Keratinocyte (primary cell): ENCODE measurements around the gene MGRN1. TPM values are rescaled to one million over a fixed set of nuclear protein-coding genes. Genes with fewer than 3 reads are reported as not detected.

ENCODE experiments used
- DNase-seq: peaks from one replicate; pipeline ENCODE4 v3.0.0-alpha.2; 2011; ENCODE audit warnings: low read depth, missing footprints, low spot score
- FAIRE-seq: peaks from 2 replicates; lab custom pipeline; 2011; peaks lifted over from hg19 to GRCh38; lab: Jason Lieb, UNC
- H2AFZ ChIP-seq: 2 replicates; pipeline ENCODE4 v1.6.0; 2012; ENCODE audit warnings: low read length, control low read depth, inconsistent platforms; ENCODE audit not compliant: control insufficient read depth
- H3K27ac ChIP-seq: 2 replicates; pipeline ENCODE4 v1.5.1; 2011; ENCODE audit warnings: low read length; ENCODE audit not compliant: control insufficient read depth, insufficient read depth
- H3K27me3 ChIP-seq: 3 replicates; pipeline ENCODE4 v1.6.0; 2011; ENCODE audit warnings: low read length; ENCODE audit not compliant: control insufficient read depth, insufficient read depth; ENCODE audit errors: extremely low read depth
- H3K36me3 ChIP-seq, 2 experiments: 2 replicates in 1 of 2; 3 replicates in 1 of 2; pipeline ENCODE4 v1.5.1; 2011; ENCODE audit warnings: low read length in 2 of 2, mild to moderate bottlenecking in 1 of 2; ENCODE audit not compliant: control insufficient read depth in 2 of 2, insufficient read depth in 2 of 2; ENCODE audit errors: extremely low read depth in 1 of 2
- H3K4me1 ChIP-seq: 3 replicates; pipeline ENCODE4 v1.5.1; 2011; ENCODE audit warnings: low read length; ENCODE audit not compliant: control insufficient read depth, insufficient read depth; ENCODE audit errors: extremely low read depth
- H3K4me2 ChIP-seq: 3 replicates; pipeline ENCODE4 v1.6.0; 2011; ENCODE audit warnings: low read depth, low read length; ENCODE audit not compliant: control insufficient read depth, insufficient read depth; ENCODE audit errors: extremely low read depth
- H3K4me3 ChIP-seq, 3 experiments: fragments of 200-600 bp in 1 of 3; sonication (generic) in 1 of 3; 2 replicates in 2 of 3; 3 replicates in 1 of 3; pipeline ENCODE4 v1.5.1; 2011 to 2016; ENCODE audit warnings: low read length in 3 of 3, mild to moderate bottlenecking in 3 of 3, control low read depth in 2 of 3, inconsistent platforms in 1 of 3, low read depth in 1 of 3, mixed read lengths in 1 of 3, mixed run types in 1 of 3, moderate library complexity in 1 of 3; ENCODE audit not compliant: control insufficient read depth in 2 of 3, insufficient read depth in 2 of 3; ENCODE audit errors: extremely low read depth in 1 of 3
- H3K79me2 ChIP-seq: 2 replicates; pipeline ENCODE4 v1.6.0; 2012; ENCODE audit warnings: low read length; ENCODE audit not compliant: control insufficient read depth, insufficient read depth
- H3K9ac ChIP-seq: 3 replicates; pipeline ENCODE4 v1.6.0; 2011; ENCODE audit warnings: low read length; ENCODE audit not compliant: control insufficient read depth, insufficient read depth; ENCODE audit errors: extremely low read depth
- H3K9me1 ChIP-seq: 3 replicates; pipeline ENCODE4 v1.6.0; 2011; ENCODE audit warnings: low read length; ENCODE audit not compliant: control insufficient read depth, insufficient read depth; ENCODE audit errors: extremely low read depth
- H3K9me3 ChIP-seq: 2 replicates; pipeline ENCODE4 v1.5.1; 2012; ENCODE audit warnings: low read depth, low read length; ENCODE audit not compliant: control insufficient read depth
- H4K20me1 ChIP-seq: 3 replicates; pipeline ENCODE4 v1.6.0; 2011; ENCODE audit warnings: low read length; ENCODE audit not compliant: control insufficient read depth, insufficient read depth; ENCODE audit errors: extremely low read depth
- CTCF ChIP-seq, 3 experiments: IDR thresholded peaks in 1 of 3; conservative IDR thresholded peaks in 1 of 3; optimal IDR thresholded peaks in 1 of 3; 2 replicates in 2 of 3; 3 replicates in 1 of 3; pipeline versions ENCODE3 to v1.5.1; 2011; ENCODE audit warnings: low read length in 3 of 3, mild to moderate bottlenecking in 3 of 3, moderate library complexity in 2 of 3, control low read depth in 1 of 3, inconsistent platforms in 1 of 3; ENCODE audit not compliant: insufficient read depth in 2 of 3; ENCODE audit errors: extremely low read depth in 1 of 3
- EZH2 ChIP-seq: IDR thresholded peaks from one replicate; pipeline ENCODE4 v1.6.1; 2012; ENCODE audit warnings: inconsistent platforms, mild to moderate bottlenecking, low read length, moderate library complexity
- dilution Hi-C: fragments of 300-500 bp; cut with MboI; formaldehyde crosslinking; loops from one replicate; pipeline ENCODE4 v1.7.0; 2020; ENCODE audit warnings: low sequenced_read_pairs; ENCODE audit not compliant: extremely low pct_ligation_motif_present
- polyA plus RNA-seq, 5 experiments: library from polyadenylated mRNA; depleted of rRNA in 3 of 5; stranded (reverse) in 3 of 5; stranded (forward) in 1 of 5; unstranded in 1 of 5; fragments of >200 nt; gene quantifications; 1 replicate in 1 of 5; 2 replicates in 3 of 5; 3 replicates in 1 of 5; pipeline versions ENCODE4 v1.2.1 to v1.2.3, GENCODE V29; 2011 to 2012; ENCODE audit warnings: missing spikeins in 2 of 5, low read depth in 1 of 5, low replicate concordance in 1 of 5

MGRN1 gene
- polyA plus RNA-seq, 1 donor (not counting 4 experiments of a cell fraction or from before 2014, with no cell fraction given): 1.9 TPM

GRCh38 chr16:4714996-4715395 lies 90.4 kb downstream of the MGRN1 start:
- TF ChIP-seq EZH2 (no peak), CTCF (optimal IDR thresholded peaks at IDR 0.05 in 1 of 3, IDR thresholded peaks at IDR 0.05 in 1 of 3, conservative IDR thresholded peaks at IDR 0.05 in 1 of 3; ENCODE audit: extremely low read depth in 1 of 3, insufficient read depth in 2 of 3, low read length in 3 of 3) (no peak)
- DNase-seq (no peak), FAIRE-seq (no peak)
- Histone ChIP-seq H3K4me2 (no peak overlapping the region), H3K79me2 (no peaks in the 10 kb centered on the region), H3K4me1 (no peaks in the 10 kb centered on the region), H2AFZ (no peak overlapping the region), H3K4me3 (no peak overlapping the region), H3K9ac (no peak overlapping the region), H3K27me3 (no peaks in the 10 kb centered on the region), H3K27ac (no peak overlapping the region), H3K9me1 (no peaks in the 10 kb centered on the region), H3K9me3 (no peaks in the 10 kb centered on the region), H3K36me3 (peaks cover 2 to 9% of the 10 kb centered on the region in 2 experiments), H4K20me1 (no peaks in the 10 kb centered on the region)
- dilution Hi-C loops: no loop called here

GRCh38 chr16:4718466-4718865 lies 93.8 kb downstream of the MGRN1 start:
- DNase-seq: no peak
- H3K9me1 ChIP-seq: no peaks in the 10 kb centered on the region
- H3K4me1 ChIP-seq: no peaks in the 10 kb centered on the region
- H3K36me3 ChIP-seq: peaks cover 2 to 9% of the 10 kb centered on the region in 2 experiments
- no peaks in the 10 kb centered on the region for H3K79me2 ChIP-seq
- no peak for FAIRE-seq
- H2AFZ ChIP-seq: no peak overlapping the region
- no peaks in the 10 kb centered on the region for H3K27me3 ChIP-seq
- no peaks in the 10 kb centered on the region for H3K9me3 ChIP-seq
- no peak overlapping the region for H3K4me2 ChIP-seq
- TF ChIP-seq EZH2: no peak
- TF ChIP-seq CTCF (optimal IDR thresholded peaks at IDR 0.05 in 1 of 3, IDR thresholded peaks at IDR 0.05 in 1 of 3, conservative IDR thresholded peaks at IDR 0.05 in 1 of 3; ENCODE audit: extremely low read depth in 1 of 3, insufficient read depth in 2 of 3, low read length in 3 of 3): no peak
- no peak overlapping the region for H3K27ac ChIP-seq
- H3K9ac ChIP-seq: no peak overlapping the region
- dilution Hi-C loops: no loop called here
- no peak overlapping the region for H3K4me3 ChIP-seq
- no peaks in the 10 kb centered on the region for H4K20me1 ChIP-seq
